Parathyroid adenoma (tissue), 2 donors: ENCODE results near the gene KIAA1614.

Source experiments
- H2AFZ ChIP-seq: fragments of 300-600 bp; sonication (generic); one replicate; pipeline ENCODE4 v1.7.0; 2017; ENCODE audit warnings: antibody characterized with exemption, mild to moderate bottlenecking
- H3K27ac ChIP-seq: fragments of 300-600 bp; sonication (generic); one replicate; pipeline ENCODE4 v1.7.0; 2017
- H3K27me3 ChIP-seq: fragments of 300-600 bp; sonication (generic); one replicate; pipeline ENCODE4 v1.7.0; 2017; ENCODE audit warnings: low read length; ENCODE audit not compliant: control insufficient read depth, insufficient read depth
- H3K36me3 ChIP-seq: fragments of 300-600 bp; sonication (generic); one replicate; pipeline ENCODE4 v1.7.0; 2017; ENCODE audit warnings: low read length; ENCODE audit not compliant: control insufficient read depth, insufficient read depth
- H3K4me1 ChIP-seq: fragments of 300-600 bp; sonication (generic); one replicate; pipeline ENCODE4 v1.7.0; 2017; ENCODE audit warnings: control low read depth
- H3K4me2 ChIP-seq: fragments of 300-600 bp; sonication (generic); one replicate; pipeline ENCODE4 v1.7.0; 2017; ENCODE audit warnings: low read length
- H3K4me3 ChIP-seq: fragments of 300-600 bp; sonication (generic); one replicate; pipeline ENCODE4 v1.7.0; 2017; ENCODE audit warnings: low read depth, low read length
- H3K79me2 ChIP-seq: fragments of 300-600 bp; sonication (generic); one replicate; pipeline ENCODE4 v1.7.0; 2017; ENCODE audit warnings: control low read depth
- H3K9ac ChIP-seq: fragments of 300-600 bp; sonication (generic); one replicate; pipeline ENCODE4 v1.7.0; 2017; ENCODE audit warnings: mild to moderate bottlenecking
- H3K9me3 ChIP-seq: fragments of 300-600 bp; sonication (generic); one replicate; pipeline ENCODE4 v1.7.0; 2017; ENCODE audit warnings: low read length; ENCODE audit not compliant: control insufficient read depth
- CTCF ChIP-seq: fragments of 300-600 bp; sonication (generic); IDR thresholded peaks from one replicate; pipeline ENCODE4 v1.7.0; 2017; ENCODE audit warnings: antibody characterized with exemption, mild to moderate bottlenecking
- donor health status: primary hyperparathyroidism.

The KIAA1614 gene

DNA sequence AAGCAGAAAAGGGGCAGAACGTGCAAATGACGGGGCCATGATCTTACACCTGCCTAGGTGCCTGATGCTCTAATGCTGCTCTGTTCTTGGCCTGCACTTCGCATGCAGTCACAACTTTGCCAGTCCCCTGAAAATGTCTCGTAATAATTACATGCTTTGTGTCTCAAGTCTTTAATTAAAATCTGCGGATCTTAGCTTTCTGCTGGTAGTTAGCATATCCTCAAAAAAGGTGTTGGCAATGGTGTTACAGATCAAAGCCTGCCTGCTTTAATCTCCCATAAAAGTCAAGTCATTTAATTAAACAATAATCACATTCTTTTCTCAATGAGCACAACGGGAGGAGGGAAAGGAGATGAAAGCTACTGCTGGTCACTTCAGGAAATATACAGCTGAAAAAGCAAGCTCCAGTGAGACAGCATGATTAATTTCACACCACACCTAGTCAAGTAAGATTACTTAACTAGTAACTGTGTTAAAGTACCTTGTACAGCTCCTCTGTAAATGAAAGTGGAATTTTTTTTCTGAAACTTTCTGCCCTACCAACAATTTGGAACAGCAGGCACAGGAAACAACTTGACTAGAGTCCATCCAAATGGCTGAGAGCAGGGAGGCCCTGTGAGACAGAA is 64.1 kb downstream of the KIAA1614 start:
- H3K27me3 ChIP-seq = no peaks in the 10 kb centered on the region
- H3K9me3 ChIP-seq = no peaks in the 10 kb centered on the region
- H3K36me3 ChIP-seq = no peaks in the 10 kb centered on the region
- H2AFZ ChIP-seq = no peak overlapping the region
- H3K4me3 ChIP-seq = no peak overlapping the region
- no peak overlapping the region for H3K27ac ChIP-seq
- no peaks in the 10 kb centered on the region for H3K4me1 ChIP-seq
- no peak for TF ChIP-seq CTCF
- no peaks in the 10 kb centered on the region for H3K79me2 ChIP-seq
- H3K9ac ChIP-seq = no peak overlapping the region
- H3K4me2 ChIP-seq = no peak overlapping the region

- Histone ChIP-seq H3K4me3 (no peak overlapping the region), H3K9ac (no peak overlapping the region), H3K4me2 (no peak overlapping the region), H3K9me3 (no peaks in the 10 kb centered on the region), H2AFZ (no peak overlapping the region), H3K4me1 (no peaks in the 10 kb centered on the region), H3K36me3 (no peaks in the 10 kb centered on the region), H3K79me2 (no peaks in the 10 kb centered on the region), H3K27me3 (no peaks in the 10 kb centered on the region), H3K27ac (no peak overlapping the region)
- TF ChIP-seq CTCF = no peak
These were observed 69.1 kb downstream of the KIAA1614 start for GRCh38 chr1:180981596-180982387.

DNA sequence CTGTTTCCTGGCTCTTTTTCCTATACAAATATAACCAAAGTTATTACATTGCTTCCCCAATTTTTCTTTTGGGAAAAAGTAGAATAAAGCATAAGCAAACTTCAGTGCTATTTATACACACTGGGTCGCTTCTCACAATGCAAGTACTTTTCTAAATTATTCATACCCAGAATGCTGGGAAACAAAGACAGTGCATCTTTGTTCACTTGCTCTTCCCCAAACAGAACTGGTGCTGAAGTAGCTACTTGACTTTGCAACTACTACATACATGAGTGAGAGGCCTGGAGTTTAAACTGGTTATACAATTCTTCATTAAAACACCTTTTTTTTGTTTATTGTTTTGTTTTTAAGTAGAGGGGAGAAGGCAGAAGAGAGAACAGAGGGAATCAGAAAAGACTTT is 69.7 kb downstream of the KIAA1614 start:
- TF ChIP-seq CTCF = no peak
- no peaks in the 10 kb centered on the region for H3K27me3 ChIP-seq
- H3K27ac ChIP-seq = no peak overlapping the region

DNA sequence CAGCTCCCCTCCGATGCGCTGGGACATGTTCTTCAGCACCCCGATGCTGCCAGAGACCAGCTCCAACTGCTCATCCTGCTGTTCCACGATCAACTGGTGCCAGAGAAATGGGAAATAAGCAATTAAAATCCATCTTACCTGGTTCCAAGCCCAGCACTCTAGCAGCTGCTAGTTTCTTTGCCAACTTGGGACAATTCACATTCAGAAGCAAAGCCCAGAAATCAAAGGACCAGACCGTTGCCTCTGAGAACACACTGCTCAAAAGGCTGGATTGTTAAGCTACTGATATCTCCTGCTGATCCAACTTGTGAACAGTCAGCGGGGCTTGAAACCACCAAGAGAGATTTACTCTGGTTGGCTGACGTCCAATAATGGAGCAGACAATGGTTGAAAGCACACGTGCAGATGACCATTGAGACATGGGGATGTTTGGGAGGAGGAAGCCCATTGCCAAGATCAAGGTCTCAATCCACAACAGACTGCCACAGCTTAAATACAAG is 75.6 kb downstream of the KIAA1614 start:
- H3K4me2 ChIP-seq = no peak overlapping the region
- no peak overlapping the region for H2AFZ ChIP-seq
- no peaks in the 10 kb centered on the region for H3K4me1 ChIP-seq
- no peak for TF ChIP-seq CTCF
- no peaks in the 10 kb centered on the region for H3K36me3 ChIP-seq
- H3K27me3 ChIP-seq = no peaks in the 10 kb centered on the region
- H3K9me3 ChIP-seq = no peaks in the 10 kb centered on the region
- no peak overlapping the region for H3K27ac ChIP-seq
- H3K79me2 ChIP-seq = no peaks in the 10 kb centered on the region
- H3K4me3 ChIP-seq = no peak overlapping the region
- H3K9ac ChIP-seq = no peak overlapping the region

More for the DNA sequence above, 69.7 kb downstream of the KIAA1614 start:
- H3K4me2 ChIP-seq = no peak overlapping the region
- no peaks in the 10 kb centered on the region for H3K9me3 ChIP-seq
- H3K79me2 ChIP-seq = no peaks in the 10 kb centered on the region
- H2AFZ ChIP-seq = no peak overlapping the region
- no peak overlapping the region for H3K4me3 ChIP-seq
- no peak overlapping the region for H3K9ac ChIP-seq
- H3K4me1 ChIP-seq = no peaks in the 10 kb centered on the region
- H3K36me3 ChIP-seq = no peaks in the 10 kb centered on the region
